HEK293 (cell line): ENCODE measurements around the gene CD55.

Experiments used
- CTCF ChIA-PET: fragments of 350-600 bp; formaldehyde crosslinking; extraction: SDS; loops from one replicate; lab custom pipeline; 2021; ENCODE audit warnings: antibody characterized with exemption; lab: Yijun Ruan, JAX
- POLR2A ChIA-PET: fragments of 300-600 bp; formaldehyde crosslinking; extraction: SDS; loops from one replicate; lab custom pipeline; 2020; ENCODE audit warnings: antibody characterized with exemption, inconsistent platforms; lab: Yijun Ruan, JAX
- H3K27ac ChIP-seq: fragments of 200-500 bp; sonication (Bioruptor generic); 2 replicates; pipeline ENCODE4 v1.5.1; 2014; ENCODE audit warnings: low read depth, low read length, control low read depth, inconsistent platforms; ENCODE audit errors: extremely low read depth
- H3K36me3 ChIP-seq, 2 experiments: fragments of 200-500 bp in 1 of 2; sonication (Bioruptor generic) in 1 of 2; 1 replicate in 1 of 2; 2 replicates in 1 of 2; pipeline ENCODE4 v1.5.1; 2014 to 2017; ENCODE audit warnings: inconsistent platforms in 2 of 2, low read length in 2 of 2; ENCODE audit not compliant: control insufficient read depth in 2 of 2, insufficient read depth in 1 of 2
- H3K4me1 ChIP-seq: fragments of 200-500 bp; sonication (Bioruptor generic); 2 replicates; pipeline ENCODE4 v1.5.1; 2014; ENCODE audit warnings: mild to moderate bottlenecking, low read length, inconsistent platforms; ENCODE audit not compliant: control insufficient read depth, insufficient read depth
- H3K4me3 ChIP-seq: 2 replicates; pipeline ENCODE4 v1.5.1; 2011; ENCODE audit warnings: low read depth, mild to moderate bottlenecking, control low read depth, low read length, moderate library complexity
- H3K9me3 ChIP-seq: fragments of 200-500 bp; sonication (Bioruptor generic); 2 replicates; pipeline ENCODE4 v1.5.1; 2014; ENCODE audit warnings: low read depth, low read length, inconsistent platforms; ENCODE audit not compliant: control insufficient read depth, insufficient read depth
- HOXA7 ChIP-seq: sonication (generic); formaldehyde crosslinking; IDR thresholded peaks from 2 replicates; pipeline ENCODE4 v1.8.1; 2022; ENCODE audit warnings: missing genetic modification reagents, borderline replicate concordance
- REPIN1 ChIP-seq: fragments of 450-650 bp; formaldehyde crosslinking; IDR thresholded peaks from 2 replicates; pipeline ENCODE4 v1.5.1; 2017; ENCODE audit warnings: missing biosample characterization, missing genetic modification characterization, low read depth
- SP7 ChIP-seq: fragments of 450-650 bp; formaldehyde crosslinking; IDR thresholded peaks from 2 replicates; pipeline ENCODE4 v1.5.1; 2016; ENCODE audit warnings: missing biosample characterization, missing genetic modification characterization
- WT1 ChIP-seq: fragments of 450-650 bp; formaldehyde crosslinking; IDR thresholded peaks from 2 replicates; pipeline ENCODE4 v1.5.1; 2016; ENCODE audit warnings: missing biosample characterization, missing genetic modification characterization
- ZBTB48 ChIP-seq: fragments of 450-650 bp; formaldehyde crosslinking; IDR thresholded peaks from 2 replicates; pipeline ENCODE4 v1.5.1; 2016; ENCODE audit warnings: missing biosample characterization, missing genetic modification characterization
- ZBTB8A ChIP-seq: fragments of 450-650 bp; formaldehyde crosslinking; IDR thresholded peaks from 2 replicates; pipeline ENCODE4 v1.5.1; 2016; ENCODE audit warnings: missing biosample characterization, missing genetic modification characterization
- ZFP69B ChIP-seq: fragments of 450-650 bp; formaldehyde crosslinking; IDR thresholded peaks from 2 replicates; pipeline ENCODE4 v1.5.1; 2016; ENCODE audit warnings: missing biosample characterization, missing genetic modification characterization
- ZNF157 ChIP-seq: fragments of 450-650 bp; formaldehyde crosslinking; IDR thresholded peaks from 2 replicates; pipeline ENCODE4 v1.5.1; 2016; ENCODE audit warnings: missing biosample characterization, missing genetic modification characterization
- ZNF16 ChIP-seq: fragments of 450-650 bp; formaldehyde crosslinking; IDR thresholded peaks from 2 replicates; pipeline ENCODE4 v1.5.1; 2016; ENCODE audit warnings: low read depth, missing biosample characterization, missing genetic modification characterization
- ZNF19 ChIP-seq: fragments of 450-650 bp; formaldehyde crosslinking; IDR thresholded peaks from 2 replicates; pipeline ENCODE4; 2016; ENCODE audit warnings: missing biosample characterization, missing genetic modification characterization, low read depth
- ZNF335 ChIP-seq: fragments of 450-650 bp; formaldehyde crosslinking; conservative IDR thresholded peaks from 2 replicates; pipeline ENCODE4 v1.5.1; 2016; ENCODE audit warnings: missing biosample characterization, missing genetic modification characterization
- ZNF596 ChIP-seq: fragments of 450-650 bp; IDR thresholded peaks from 2 replicates; pipeline ENCODE4 v1.5.0; 2018; ENCODE audit warnings: missing biosample characterization, mild to moderate bottlenecking, missing genetic modification characterization, moderate library complexity
- ZNF670 ChIP-seq: fragments of 450-650 bp; formaldehyde crosslinking; IDR thresholded peaks from 2 replicates; pipeline ENCODE4 v1.5.1; 2016; ENCODE audit warnings: missing biosample characterization, missing genetic modification characterization, low read depth
- ZNF76 ChIP-seq: fragments of 450-650 bp; formaldehyde crosslinking; IDR thresholded peaks from 2 replicates; pipeline ENCODE4; 2016; ENCODE audit warnings: low read depth, missing biosample characterization, missing genetic modification characterization, borderline replicate concordance
- TF ChIP-seq, protein P1 (sequence below): fragments of 450-650 bp; formaldehyde crosslinking; optimal IDR thresholded peaks from 2 replicates; pipeline ENCODE3; 2016; ENCODE audit warnings: missing biosample characterization, mild to moderate bottlenecking, missing genetic modification characterization
- TF ChIP-seq, protein P2 (sequence below): fragments of 450-650 bp; formaldehyde crosslinking; conservative IDR thresholded peaks from 2 replicates; pipeline ENCODE4 v1.5.1; 2016; ENCODE audit warnings: low read depth, missing biosample characterization, missing genetic modification characterization
- TF ChIP-seq, protein P3 (sequence below): fragments of 450-650 bp; formaldehyde crosslinking; IDR thresholded peaks from 2 replicates; pipeline ENCODE4 v1.5.1; 2016; ENCODE audit warnings: missing biosample characterization, missing genetic modification characterization
- TF ChIP-seq, protein P4 (sequence below): fragments of 450-650 bp; formaldehyde crosslinking; IDR thresholded peaks from 2 replicates; pipeline ENCODE4 v1.5.1; 2016; ENCODE audit warnings: missing biosample characterization, missing genetic modification characterization
- TF ChIP-seq, protein P5 (sequence below): fragments of 450-650 bp; formaldehyde crosslinking; IDR thresholded peaks from 2 replicates; pipeline ENCODE4 v1.5.1; 2016; ENCODE audit warnings: missing biosample characterization, missing genetic modification characterization, borderline replicate concordance

Gene CD55

DNA sequence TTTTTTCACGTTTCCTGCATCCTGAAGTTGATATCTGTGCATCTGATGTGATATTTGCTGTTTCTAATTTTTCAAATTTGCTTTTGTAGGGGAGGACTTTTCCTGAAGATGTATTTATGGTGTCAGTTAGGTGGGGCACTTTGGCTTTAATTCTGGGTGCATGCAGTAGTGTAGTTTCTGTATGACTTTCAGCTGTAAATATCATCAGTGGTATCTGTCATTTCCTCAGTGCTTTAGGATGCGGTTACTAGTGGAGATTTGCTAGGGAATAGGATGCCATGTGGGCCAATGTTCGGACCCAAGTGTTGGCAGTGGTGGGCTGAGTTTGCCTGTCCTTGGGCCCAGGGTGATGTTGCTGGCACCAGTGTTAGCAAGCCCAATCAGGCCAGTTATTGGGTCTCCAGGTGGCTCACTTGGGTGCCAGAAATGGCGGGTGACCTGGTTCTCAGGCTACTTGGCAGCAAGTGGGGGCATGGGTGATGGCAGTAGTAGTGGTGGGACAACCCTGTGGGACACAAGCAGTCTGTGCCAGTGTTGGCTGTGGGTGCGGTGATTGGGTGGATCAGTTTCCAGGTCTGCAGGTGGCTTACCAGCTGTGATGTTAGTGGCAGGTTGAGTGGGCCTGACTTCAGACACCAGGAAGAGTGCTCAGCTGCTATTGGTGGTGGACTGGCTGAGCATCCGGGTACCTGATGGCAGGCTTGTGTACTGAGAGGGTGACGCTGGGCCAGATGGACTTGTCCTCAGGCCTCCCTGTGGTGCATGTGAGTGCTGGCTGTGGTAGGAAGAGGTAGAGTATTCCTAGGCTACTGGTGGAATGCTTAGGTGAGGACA lies 24.4 kb downstream of the CD55 start:
- H3K27ac ChIP-seq: no peak overlapping the region
- H3K4me3 ChIP-seq: no peak overlapping the region
- ChIA-PET POLR2A (no interaction called here), CTCF (no interaction called here)
- no peaks in the 10 kb centered on the region for H3K9me3 ChIP-seq
- H3K4me1 ChIP-seq: no peaks in the 10 kb centered on the region
- TF ChIP-seq, protein P1, sequence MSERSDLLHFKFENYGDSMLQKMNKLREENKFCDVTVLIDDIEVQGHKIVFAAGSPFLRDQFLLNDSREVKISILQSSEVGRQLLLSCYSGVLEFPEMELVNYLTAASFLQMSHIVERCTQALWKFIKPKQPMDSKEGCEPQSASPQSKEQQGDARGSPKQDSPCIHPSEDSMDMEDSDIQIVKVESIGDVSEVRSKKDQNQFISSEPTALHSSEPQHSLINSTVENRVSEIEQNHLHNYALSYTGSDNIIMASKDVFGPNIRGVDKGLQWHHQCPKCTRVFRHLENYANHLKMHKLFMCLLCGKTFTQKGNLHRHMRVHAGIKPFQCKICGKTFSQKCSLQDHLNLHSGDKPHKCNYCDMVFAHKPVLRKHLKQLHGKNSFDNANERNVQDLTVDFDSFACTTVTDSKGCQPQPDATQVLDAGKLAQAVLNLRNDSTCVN (tag by site-specific recombination): no peak
- TF ChIP-seq WT1 (tag by site-specific recombination): no peak
- no peak for TF ChIP-seq ZNF157 (tag by site-specific recombination)
- TF ChIP-seq ZNF76: no peak
- TF ChIP-seq REPIN1 (tag by site-specific recombination): no peak
- no peak for TF ChIP-seq SP7 (tag by site-specific recombination)
- no peak for TF ChIP-seq ZBTB48 (tag by site-specific recombination)
- no peak for TF ChIP-seq ZNF596 (tag by site-specific recombination)
- TF ChIP-seq ZNF670 (tag by site-specific recombination): no peak
- TF ChIP-seq, protein P2, sequence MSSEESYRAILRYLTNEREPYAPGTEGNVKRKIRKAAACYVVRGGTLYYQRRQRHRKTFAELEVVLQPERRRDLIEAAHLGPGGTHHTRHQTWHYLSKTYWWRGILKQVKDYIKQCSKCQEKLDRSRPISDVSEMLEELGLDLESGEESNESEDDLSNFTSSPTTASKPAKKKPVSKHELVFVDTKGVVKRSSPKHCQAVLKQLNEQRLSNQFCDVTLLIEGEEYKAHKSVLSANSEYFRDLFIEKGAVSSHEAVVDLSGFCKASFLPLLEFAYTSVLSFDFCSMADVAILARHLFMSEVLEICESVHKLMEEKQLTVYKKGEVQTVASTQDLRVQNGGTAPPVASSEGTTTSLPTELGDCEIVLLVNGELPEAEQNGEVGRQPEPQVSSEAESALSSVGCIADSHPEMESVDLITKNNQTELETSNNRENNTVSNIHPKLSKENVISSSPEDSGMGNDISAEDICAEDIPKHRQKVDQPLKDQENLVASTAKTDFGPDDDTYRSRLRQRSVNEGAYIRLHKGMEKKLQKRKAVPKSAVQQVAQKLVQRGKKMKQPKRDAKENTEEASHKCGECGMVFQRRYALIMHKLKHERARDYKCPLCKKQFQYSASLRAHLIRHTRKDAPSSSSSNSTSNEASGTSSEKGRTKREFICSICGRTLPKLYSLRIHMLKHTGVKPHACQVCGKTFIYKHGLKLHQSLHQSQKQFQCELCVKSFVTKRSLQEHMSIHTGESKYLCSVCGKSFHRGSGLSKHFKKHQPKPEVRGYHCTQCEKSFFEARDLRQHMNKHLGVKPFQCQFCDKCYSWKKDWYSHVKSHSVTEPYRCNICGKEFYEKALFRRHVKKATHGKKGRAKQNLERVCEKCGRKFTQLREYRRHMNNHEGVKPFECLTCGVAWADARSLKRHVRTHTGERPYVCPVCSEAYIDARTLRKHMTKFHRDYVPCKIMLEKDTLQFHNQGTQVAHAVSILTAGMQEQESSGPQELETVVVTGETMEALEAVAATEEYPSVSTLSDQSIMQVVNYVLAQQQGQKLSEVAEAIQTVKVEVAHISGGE (tag by site-specific recombination): no peak
- TF ChIP-seq ZNF335: no peak
- TF ChIP-seq ZNF16 (tag by site-specific recombination): no peak
- TF ChIP-seq, protein P3, sequence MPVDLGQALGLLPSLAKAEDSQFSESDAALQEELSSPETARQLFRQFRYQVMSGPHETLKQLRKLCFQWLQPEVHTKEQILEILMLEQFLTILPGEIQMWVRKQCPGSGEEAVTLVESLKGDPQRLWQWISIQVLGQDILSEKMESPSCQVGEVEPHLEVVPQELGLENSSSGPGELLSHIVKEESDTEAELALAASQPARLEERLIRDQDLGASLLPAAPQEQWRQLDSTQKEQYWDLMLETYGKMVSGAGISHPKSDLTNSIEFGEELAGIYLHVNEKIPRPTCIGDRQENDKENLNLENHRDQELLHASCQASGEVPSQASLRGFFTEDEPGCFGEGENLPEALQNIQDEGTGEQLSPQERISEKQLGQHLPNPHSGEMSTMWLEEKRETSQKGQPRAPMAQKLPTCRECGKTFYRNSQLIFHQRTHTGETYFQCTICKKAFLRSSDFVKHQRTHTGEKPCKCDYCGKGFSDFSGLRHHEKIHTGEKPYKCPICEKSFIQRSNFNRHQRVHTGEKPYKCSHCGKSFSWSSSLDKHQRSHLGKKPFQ (tag by site-specific recombination): no peak
- TF ChIP-seq, protein P4, sequence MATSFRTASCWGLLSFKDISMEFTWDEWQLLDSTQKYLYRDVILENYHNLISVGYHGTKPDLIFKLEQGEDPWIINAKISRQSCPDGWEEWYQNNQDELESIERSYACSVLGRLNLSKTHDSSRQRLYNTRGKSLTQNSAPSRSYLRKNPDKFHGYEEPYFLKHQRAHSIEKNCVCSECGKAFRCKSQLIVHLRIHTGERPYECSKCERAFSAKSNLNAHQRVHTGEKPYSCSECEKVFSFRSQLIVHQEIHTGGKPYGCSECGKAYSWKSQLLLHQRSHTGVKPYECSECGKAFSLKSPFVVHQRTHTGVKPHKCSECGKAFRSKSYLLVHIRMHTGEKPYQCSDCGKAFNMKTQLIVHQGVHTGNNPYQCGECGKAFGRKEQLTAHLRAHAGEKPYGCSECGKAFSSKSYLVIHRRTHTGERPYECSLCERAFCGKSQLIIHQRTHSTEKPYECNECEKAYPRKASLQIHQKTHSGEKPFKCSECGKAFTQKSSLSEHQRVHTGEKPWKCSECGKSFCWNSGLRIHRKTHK: no peak
- TF ChIP-seq ZNF19: no peak
- TF ChIP-seq, protein P5, sequence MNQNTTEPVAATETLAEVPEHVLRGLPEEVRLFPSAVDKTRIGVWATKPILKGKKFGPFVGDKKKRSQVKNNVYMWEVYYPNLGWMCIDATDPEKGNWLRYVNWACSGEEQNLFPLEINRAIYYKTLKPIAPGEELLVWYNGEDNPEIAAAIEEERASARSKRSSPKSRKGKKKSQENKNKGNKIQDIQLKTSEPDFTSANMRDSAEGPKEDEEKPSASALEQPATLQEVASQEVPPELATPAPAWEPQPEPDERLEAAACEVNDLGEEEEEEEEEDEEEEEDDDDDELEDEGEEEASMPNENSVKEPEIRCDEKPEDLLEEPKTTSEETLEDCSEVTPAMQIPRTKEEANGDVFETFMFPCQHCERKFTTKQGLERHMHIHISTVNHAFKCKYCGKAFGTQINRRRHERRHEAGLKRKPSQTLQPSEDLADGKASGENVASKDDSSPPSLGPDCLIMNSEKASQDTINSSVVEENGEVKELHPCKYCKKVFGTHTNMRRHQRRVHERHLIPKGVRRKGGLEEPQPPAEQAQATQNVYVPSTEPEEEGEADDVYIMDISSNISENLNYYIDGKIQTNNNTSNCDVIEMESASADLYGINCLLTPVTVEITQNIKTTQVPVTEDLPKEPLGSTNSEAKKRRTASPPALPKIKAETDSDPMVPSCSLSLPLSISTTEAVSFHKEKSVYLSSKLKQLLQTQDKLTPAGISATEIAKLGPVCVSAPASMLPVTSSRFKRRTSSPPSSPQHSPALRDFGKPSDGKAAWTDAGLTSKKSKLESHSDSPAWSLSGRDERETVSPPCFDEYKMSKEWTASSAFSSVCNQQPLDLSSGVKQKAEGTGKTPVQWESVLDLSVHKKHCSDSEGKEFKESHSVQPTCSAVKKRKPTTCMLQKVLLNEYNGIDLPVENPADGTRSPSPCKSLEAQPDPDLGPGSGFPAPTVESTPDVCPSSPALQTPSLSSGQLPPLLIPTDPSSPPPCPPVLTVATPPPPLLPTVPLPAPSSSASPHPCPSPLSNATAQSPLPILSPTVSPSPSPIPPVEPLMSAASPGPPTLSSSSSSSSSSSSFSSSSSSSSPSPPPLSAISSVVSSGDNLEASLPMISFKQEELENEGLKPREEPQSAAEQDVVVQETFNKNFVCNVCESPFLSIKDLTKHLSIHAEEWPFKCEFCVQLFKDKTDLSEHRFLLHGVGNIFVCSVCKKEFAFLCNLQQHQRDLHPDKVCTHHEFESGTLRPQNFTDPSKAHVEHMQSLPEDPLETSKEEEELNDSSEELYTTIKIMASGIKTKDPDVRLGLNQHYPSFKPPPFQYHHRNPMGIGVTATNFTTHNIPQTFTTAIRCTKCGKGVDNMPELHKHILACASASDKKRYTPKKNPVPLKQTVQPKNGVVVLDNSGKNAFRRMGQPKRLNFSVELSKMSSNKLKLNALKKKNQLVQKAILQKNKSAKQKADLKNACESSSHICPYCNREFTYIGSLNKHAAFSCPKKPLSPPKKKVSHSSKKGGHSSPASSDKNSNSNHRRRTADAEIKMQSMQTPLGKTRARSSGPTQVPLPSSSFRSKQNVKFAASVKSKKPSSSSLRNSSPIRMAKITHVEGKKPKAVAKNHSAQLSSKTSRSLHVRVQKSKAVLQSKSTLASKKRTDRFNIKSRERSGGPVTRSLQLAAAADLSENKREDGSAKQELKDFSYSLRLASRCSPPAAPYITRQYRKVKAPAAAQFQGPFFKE: no peak
- TF ChIP-seq HOXA7 (CRISPR knock-in tag): no peak
- no peak for TF ChIP-seq ZBTB8A (tag by site-specific recombination)
- TF ChIP-seq ZFP69B (tag by site-specific recombination): no peak
- peaks cover 4 to 46% of the 10 kb centered on the region in 2 experiments; a peak in 2 of 3 replicates for H3K36me3 ChIP-seq
